ENCODE measurements around the gene ENPP5.

ENPP5 gene

GRCh38 chr6:46170357-46171289 lies at the start of gene ENPP5:
ENPP5 (minus strand) TSS chr6:46170980; CDS start chr6:46168262, 2,718 bp downstream.
- DNase-seq: peak; percentile 37

- no peak for DNase-seq
Observed at GRCh38 chr6:46219661-46220060, 48.9 kb upstream of the ENPP5 start.

- no peak for DNase-seq
Observed at GRCh38 chr6:46218457-46218856, 47.7 kb upstream of the ENPP5 start.

- DNase-seq: peak; percentile 84
Observed at GRCh38 chr6:46217671-46218131, 46.9 kb upstream of the ENPP5 start.

- DNase-seq: no peak
Observed at GRCh38 chr6:46216879-46217278, 46.1 kb upstream of the ENPP5 start.

- DNase-seq: no peak
Observed at GRCh38 chr6:46215777-46216176, 45.0 kb upstream of the ENPP5 start.

- DNase-seq: no peak
Observed at GRCh38 chr6:46215213-46215612, 44.4 kb upstream of the ENPP5 start.

- DNase-seq: no peak
Observed at GRCh38 chr6:46211917-46212316, 41.1 kb upstream of the ENPP5 start.

GRCh38 chr6:46210294-46210693 lies 39.5 kb upstream of the ENPP5 start:
- no peak for DNase-seq

GRCh38 chr6:46208303-46208702 lies 37.5 kb upstream of the ENPP5 start:
- DNase-seq: no peak

GRCh38 chr6:46207174-46207573 lies 36.4 kb upstream of the ENPP5 start:
- DNase-seq: no peak

GRCh38 chr6:46204880-46205650 lies 34.3 kb upstream of the ENPP5 start:
- DNase-seq: no peak

- no peak for DNase-seq
Observed at GRCh38 chr6:46203391-46204177, 32.8 kb upstream of the ENPP5 start.

GRCh38 chr6:46201702-46202101 lies 30.9 kb upstream of the ENPP5 start:
- DNase-seq: no peak

GRCh38 chr6:46199387-46199786 lies 28.6 kb upstream of the ENPP5 start:
- no peak for DNase-seq

- no peak for DNase-seq
Observed at GRCh38 chr6:46191961-46192360, 21.2 kb upstream of the ENPP5 start.

GRCh38 chr6:46190889-46191288 lies 20.1 kb upstream of the ENPP5 start:
- no peak for DNase-seq

- DNase-seq: no peak
Observed at GRCh38 chr6:46189726-46190125, 18.9 kb upstream of the ENPP5 start.

GRCh38 chr6:46186583-46186982 lies 15.8 kb upstream of the ENPP5 start:
- DNase-seq: no peak

GRCh38 chr6:46184114-46184513 lies 13.3 kb upstream of the ENPP5 start:
- DNase-seq: no peak

GRCh38 chr6:46175976-46176375 lies 5.2 kb upstream of the ENPP5 start:
- DNase-seq: no peak

- peak; percentile 4 for DNase-seq
Observed at GRCh38 chr6:46175446-46175845, 4.7 kb upstream of the ENPP5 start.

GRCh38 chr6:46174904-46175303 lies 4.1 kb upstream of the ENPP5 start:
- DNase-seq: no peak

Data from hematopoietic multipotent progenitor cell treated with erythropoietin and hydrocortisone succinate and interleukin-3 and kit ligand, for 8 days (in vitro differentiated cells).